ENCODE measurements around the gene IFITM2.
"Not testable (repeated sequence)": the region's sequence is repeated elsewhere in the genome, so short reads cannot be mapped to it uniquely, and the experiment has no call there.

Gene IFITM2

DNA sequence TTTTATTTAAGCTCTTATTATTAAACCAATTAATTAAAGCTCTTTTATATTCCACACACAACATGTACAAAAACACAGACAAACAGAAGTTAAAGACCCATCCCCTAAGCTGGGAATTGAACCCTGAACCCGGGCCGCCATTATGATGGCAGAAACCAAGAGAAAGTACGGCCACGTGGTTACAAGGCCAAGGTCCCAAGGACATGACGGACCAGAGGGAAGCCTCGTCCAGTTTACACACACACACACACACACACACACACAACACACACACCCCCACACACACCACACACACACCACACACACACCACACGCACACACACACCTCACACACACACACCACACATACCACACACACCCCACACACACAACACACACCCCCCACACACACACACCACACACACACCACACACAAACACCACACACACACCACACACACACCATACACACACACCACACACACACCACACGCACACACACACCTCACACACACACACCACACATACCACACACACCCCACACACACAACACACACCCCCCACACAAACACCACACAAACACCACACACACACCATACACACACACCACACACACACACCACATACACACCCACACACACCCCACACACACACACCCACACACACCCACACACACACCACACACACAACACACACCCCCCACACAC is 41.8 kb downstream of the IFITM2 start:
- not testable (repeated sequence) for DNase-seq

DNA sequence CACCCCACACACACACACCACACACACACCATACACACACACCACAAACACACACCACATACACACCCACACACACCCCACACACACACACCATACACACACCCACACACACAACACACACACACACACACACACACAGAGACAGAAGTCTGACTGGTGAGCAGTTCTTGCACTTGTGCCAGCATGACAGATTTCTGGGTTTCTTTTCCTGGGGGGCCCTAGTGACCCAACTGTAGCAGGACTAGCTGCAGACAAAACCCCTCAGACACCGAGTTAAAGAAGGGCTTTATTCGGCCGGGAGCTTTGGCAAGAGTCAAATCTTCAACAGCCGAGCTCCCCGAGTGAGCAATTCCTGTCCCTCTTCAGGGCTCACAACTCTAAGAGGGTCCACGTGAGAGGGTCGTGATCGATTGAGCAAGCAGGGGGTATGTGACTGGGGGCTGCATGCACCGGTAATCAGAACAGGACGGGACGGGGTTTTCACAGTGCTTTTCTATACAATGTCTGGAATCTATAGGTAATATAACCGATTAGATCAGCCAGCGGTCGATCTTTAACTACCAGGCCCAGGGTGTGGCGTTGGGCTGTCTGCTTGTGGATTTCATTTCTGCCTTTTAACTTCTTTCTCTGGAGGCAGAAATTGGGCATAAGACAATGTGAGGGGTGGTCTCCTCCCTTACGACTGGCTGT is 42.6 kb downstream of the IFITM2 start:
- not testable (repeated sequence) for DNase-seq

DNA sequence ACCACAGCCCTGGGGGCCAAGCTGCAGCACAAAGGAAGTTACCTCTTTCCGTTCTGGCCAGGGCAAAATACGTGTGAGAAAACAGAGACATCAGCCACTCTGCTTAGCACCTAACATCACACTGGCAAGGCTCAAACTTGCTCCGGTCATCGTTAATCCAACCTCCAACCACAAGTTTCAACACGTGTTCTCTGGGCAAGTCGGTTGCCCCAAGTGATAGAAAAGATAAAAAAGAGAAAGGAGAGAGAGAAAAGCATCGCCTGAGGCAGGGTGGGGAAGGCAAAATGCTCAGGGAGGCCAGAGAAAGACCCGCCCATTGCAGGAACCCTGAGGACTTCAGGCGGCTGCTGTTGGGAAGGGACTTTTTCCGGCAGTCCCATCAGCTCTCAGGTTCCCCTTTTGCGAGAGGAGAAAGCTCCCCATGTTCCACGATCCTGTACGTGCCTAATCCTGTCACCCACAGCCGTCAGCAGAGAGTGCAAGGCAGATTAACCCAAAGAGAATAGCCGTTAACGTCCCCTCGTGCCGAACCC is 43.2 kb downstream of the IFITM2 start:
- DNase-seq = no peak

GRCh38 chr11:351411-351810 is 43.8 kb downstream of the IFITM2 start:
- DNase-seq = no peak

DNA sequence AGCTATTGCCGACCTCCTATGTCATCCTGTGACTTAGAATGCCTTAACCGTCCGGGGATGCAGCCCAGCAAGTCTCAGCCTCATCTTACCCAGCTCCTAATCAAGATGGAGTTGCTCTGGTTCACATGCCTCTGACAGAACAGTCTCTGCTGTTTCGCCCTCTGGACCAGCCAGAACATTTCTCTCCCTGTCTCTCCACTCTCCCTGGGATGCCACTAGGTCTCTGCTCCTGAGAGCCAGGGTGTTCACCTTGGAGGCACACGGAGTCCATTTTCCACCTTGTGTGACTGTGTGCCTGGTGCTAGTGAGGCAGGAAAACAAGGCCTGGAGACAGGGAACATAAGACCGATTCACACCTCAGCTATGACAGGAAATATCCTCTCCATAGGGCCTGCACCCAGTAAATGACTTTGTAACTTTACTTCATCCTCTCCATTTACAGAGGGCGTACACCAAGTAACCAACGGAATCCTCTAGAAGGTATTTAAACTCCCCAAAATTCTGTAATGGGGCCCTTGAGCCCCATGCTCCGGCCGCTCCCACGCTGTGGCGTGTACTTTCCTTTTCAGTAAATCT is 44.9 kb downstream of the IFITM2 start:
- DNase-seq = no peak

DNA sequence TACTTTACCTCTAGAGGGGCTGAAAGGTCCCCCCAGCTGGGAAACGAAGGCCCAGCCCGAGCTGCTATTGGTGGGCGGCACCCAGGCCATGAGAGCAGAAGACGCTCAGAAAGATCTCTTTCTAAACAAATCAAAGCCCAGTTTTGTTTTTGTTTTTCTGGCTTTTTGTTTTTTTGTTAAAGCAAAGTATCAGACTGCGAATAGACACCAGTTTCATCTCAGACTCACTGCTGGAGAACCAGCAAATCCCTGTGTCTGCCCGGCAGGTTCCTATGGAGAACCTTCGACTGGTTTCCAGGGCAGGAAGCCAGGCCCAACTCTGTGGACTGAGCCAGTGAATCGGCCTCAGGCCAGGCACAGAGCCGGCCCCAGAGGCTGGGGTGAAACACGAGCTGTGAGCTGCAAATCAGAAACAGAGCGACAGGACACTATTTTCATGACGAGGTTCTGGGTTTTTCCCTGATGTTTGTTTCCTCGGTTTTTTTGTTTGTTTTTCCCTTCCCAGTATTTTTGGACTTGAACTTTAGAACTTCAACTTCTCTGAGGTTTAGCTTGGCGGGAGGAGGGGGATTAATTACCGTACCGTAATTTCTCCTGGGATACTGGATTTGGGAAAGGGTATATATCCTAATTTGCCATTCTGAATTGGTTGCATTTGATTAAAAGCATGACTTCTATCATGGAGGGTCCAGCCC is 45.7 kb downstream of the IFITM2 start:
- no peak for DNase-seq

DNA sequence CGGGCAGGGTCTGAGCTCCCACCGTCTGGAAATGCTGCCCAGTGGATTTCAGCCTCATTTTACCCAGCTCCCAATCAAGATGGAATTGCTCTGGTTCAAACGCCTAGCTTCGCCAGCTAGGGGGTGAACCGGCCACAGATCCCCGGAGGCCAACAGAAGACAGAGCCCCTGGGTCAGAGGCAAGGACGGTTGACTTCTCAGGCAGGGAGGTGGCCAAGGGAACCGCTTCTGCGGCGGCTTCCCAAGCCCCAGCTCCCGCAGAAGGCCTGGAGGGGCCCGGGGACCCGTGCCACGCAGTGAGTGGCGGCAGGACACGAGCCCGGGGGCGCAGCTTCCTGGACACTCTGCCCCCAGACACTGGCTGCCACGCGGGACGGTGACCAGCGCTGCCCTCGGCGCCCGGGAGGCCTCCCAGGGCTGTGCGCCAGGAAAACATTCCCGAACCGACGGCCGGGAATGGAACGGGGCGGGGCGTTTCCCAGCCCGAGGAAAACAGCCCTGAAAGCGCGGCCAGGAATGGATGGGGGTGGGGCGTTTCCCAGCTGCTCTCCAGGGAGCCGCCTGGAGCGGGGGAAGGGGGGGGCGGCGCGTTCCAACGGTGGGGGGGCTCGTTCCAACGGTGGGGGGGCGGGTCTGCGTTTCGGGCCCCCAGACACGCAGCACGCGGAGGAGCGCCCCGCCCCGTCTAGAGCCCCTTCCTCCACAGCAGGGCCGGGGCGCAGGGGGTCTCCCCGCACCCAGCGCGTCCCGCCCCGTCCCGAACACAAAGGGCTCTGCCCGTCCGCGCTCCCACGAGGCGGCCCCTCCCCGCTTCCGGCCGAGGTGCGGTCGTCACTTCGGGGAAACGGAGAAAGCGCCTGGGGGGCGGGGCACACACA is 48.2 kb downstream of the IFITM2 start:
- DNase-seq = peak; percentile 88

- no peak for DNase-seq
Observed at GRCh38 chr11:356610-357009, 49.0 kb downstream of the IFITM2 start.

DNA sequence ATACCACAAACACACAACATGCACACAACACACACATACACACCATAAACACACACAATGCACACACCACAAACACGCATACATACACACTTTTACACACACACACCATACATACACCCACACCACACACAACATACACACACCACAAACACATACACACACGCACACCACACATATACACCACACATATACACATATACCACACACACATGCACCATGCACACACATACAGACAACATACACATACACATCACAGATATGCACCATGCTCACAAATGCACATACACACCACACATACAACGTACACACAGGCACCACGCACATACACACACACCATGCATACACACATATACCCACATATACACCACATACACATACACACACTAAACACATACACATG is 50.0 kb downstream of the IFITM2 start:
- no peak for DNase-seq

DNA sequence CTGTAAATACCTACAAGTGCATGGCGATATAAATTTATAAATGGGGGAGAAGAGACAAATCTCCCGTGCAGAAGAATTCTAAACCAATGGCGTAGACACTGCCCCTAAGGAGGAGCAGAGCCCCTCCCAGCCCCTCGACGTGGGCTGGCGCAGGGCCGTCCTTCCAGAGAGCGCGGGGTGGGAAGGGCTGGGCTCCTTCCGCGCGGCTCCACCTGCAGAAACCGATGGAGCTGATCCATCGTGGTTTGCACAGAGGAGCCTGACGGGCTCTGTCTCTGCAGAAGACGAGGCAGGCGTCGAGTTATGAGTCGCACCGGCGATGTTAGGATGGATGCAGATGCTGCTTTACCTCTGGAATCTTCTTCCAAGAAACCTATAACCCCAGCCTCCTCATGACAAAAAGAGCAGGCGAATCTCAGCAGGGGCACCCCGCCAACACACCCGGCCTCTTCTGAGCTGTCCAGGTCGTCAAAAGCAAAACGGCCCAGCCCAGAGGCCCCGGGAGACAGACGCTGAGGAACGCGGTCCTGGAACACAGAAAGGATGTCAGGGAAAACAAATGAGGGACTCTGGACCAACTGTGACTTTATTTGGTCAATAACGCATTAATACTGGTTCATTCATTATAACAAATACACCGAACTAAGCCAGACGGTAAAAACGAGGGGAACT is 50.6 kb downstream of the IFITM2 start:
- no peak for DNase-seq
